Left ventricle myocardium inferior (tissue), 1 donor: ENCODE data around the gene NBEA. TPM values are rescaled to one million over a fixed set of nuclear protein-coding genes. Genes with fewer than 3 reads are reported as not detected.

ENCODE experiments used
- DNase-seq: peaks from one replicate; pipeline ENCODE4 v3.0.0-alpha.2; 2020
- H3K27ac ChIP-seq: fragments of 200-600 bp; replicated peaks from 2 replicates; pipeline ENCODE4 v1.8.0; 2021
- H3K27me3 ChIP-seq: fragments of 200-600 bp; 2 replicates; pipeline ENCODE4 v1.8.0; 2021; ENCODE audit warnings: low read depth
- H3K36me3 ChIP-seq: fragments of 200-600 bp; 2 replicates; pipeline ENCODE4 v1.8.0; 2021
- H3K4me1 ChIP-seq: fragments of 200-600 bp; 2 replicates; pipeline ENCODE4 v1.8.0; 2021
- H3K4me3 ChIP-seq: fragments of 200-600 bp; 2 replicates; pipeline ENCODE4 v1.8.0; 2021; ENCODE audit warnings: mild to moderate bottlenecking, moderate library complexity
- H3K9me3 ChIP-seq: fragments of 200-600 bp; replicated peaks from 2 replicates; pipeline ENCODE4 v1.8.0; 2021
- intact Hi-C: fragments of 100-400 bp; cut with micrococcal nuclease; formaldehyde crosslinking; loops from one replicate; pipeline ENCODE4 v1.11.0; 2022
- total RNA-seq: library from RNA; stranded (reverse); fragmentation: NEBNext Ultra II Directional; extraction: Animal tissue kit (Norgen Biotek cat#: 25700); gene quantifications from one replicate; pipeline ENCODE4 v1.2.1, GENCODE V29; 2021
- TF ChIP-seq, protein P1 (sequence below): fragments of 200-600 bp; IDR thresholded peaks from 2 replicates; pipeline ENCODE4 v1.8.0; 2021; ENCODE audit warnings: antibody characterized with exemption, mild to moderate bottlenecking, borderline replicate concordance
- donor health status: DM: no; HTN: yes; CAD: no; lungs with severe emphysema.

The NBEA gene
- total RNA-seq, 1 donor from 2014 or later = 21.0 TPM

DNA sequence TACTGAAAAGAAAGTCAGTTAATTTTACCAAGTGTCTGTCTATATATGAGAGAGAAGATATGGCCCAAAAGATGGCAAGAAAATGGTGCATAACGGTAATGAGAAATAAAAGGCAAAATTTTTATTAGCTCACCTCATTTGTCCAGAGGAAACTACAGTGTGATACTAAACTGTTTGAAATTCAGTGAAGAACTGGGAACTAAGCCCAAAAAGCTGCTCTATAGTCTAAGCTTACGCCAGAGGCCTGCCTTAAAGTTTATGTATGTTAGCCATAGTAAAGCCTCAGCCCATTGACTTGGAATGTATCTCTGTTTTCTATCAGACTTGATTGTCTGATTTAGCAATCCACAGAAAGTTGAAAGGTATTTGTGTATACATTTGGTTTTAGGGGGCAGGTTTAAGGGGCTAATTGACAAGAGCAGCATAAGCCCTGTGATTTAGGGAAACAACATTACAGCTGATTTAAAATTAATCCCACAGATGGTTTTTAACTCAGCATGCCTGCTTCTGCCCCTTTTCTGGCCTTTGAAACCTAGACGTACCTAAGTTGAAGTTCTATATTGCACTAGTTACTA is 625.4 kb downstream of the NBEA start:
- Histone ChIP-seq H3K4me3 (no peak overlapping the region), H3K27me3 (no peaks in the 10 kb centered on the region), H3K9me3 (no peaks in the 10 kb centered on the region), H3K4me1 (no peaks in the 10 kb centered on the region), H3K36me3 (peaks cover 12% of the 10 kb centered on the region), H3K27ac (no peak overlapping the region)
- TF ChIP-seq, protein P1, sequence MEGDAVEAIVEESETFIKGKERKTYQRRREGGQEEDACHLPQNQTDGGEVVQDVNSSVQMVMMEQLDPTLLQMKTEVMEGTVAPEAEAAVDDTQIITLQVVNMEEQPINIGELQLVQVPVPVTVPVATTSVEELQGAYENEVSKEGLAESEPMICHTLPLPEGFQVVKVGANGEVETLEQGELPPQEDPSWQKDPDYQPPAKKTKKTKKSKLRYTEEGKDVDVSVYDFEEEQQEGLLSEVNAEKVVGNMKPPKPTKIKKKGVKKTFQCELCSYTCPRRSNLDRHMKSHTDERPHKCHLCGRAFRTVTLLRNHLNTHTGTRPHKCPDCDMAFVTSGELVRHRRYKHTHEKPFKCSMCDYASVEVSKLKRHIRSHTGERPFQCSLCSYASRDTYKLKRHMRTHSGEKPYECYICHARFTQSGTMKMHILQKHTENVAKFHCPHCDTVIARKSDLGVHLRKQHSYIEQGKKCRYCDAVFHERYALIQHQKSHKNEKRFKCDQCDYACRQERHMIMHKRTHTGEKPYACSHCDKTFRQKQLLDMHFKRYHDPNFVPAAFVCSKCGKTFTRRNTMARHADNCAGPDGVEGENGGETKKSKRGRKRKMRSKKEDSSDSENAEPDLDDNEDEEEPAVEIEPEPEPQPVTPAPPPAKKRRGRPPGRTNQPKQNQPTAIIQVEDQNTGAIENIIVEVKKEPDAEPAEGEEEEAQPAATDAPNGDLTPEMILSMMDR = no peak
- DNase-seq = no peak
- intact Hi-C loops = no loop called here

DNA sequence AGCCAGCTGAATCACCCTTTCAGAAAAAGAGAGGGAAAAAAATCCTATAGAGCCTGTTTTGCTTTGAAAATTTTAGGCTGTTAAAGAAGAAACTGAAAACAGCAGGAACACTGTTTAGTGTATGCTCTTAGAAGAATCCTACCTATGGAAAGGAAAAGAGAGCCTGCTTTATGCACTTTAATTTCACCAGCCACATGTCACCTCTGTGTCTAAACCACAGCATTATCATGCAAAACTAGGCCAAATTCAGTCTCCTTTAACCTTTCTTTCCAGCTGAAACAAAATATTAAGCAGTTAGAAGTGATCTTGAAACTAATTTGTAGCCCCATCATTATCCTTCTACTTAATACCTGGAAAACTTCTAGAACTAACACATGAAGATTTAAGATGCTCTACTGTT is 631.6 kb downstream of the NBEA start:
- Histone ChIP-seq H3K36me3 (no peaks in the 10 kb centered on the region), H3K9me3 (no peaks in the 10 kb centered on the region), H3K4me3 (no peak overlapping the region), H3K27ac (no peak overlapping the region), H3K27me3 (no peaks in the 10 kb centered on the region), H3K4me1 (no peaks in the 10 kb centered on the region)
- DNase-seq = no peak
- TF ChIP-seq, protein P1 = no peak
- intact Hi-C loops = no loop called here

DNA sequence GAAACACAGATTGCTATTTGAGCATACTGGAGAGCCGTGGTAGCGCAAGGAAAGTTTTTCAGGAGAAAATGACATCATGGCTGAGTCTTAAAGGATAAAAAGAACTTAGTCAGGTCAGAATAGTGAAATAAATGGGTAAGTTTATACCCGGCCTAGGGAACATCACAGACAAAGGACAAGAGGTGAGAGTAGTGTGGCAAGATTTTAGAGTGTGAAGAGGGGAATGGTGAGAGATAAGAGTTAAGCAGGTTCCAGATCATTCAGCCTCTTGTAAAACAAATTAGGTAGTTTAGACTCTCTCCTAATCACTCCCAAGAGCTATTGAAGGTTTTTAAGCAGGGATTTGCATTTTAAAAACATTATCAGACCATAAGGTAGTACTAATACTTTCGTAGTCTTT is 650.4 kb downstream of the NBEA start:
- Histone ChIP-seq H3K4me1 (no peaks in the 10 kb centered on the region), H3K9me3 (no peaks in the 10 kb centered on the region), H3K36me3 (no peaks in the 10 kb centered on the region), H3K27me3 (no peaks in the 10 kb centered on the region), H3K27ac (no peak overlapping the region), H3K4me3 (no peak overlapping the region)
- intact Hi-C loops = no loop called here
- TF ChIP-seq, protein P1 = no peak
- no peak for DNase-seq

DNA sequence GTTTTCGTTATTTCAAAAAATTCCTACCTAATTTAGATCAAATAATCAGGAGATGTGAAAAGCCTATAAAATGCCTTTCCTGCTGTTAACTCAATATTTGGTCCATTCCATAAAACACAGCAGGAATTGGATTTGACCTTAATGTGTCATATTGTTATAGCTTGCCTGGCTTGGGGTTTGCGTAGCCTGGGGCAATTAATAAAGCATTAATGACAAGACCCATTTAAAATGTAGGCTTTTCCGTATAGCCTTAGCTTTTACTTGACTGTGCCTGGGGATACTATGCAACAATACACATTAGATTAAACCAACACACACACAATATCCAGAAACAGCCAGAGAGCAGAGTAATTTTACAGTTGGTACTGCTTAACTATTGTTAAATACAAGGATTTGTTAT is 651.6 kb downstream of the NBEA start:
- H3K36me3 ChIP-seq = no peaks in the 10 kb centered on the region
- H3K4me3 ChIP-seq = no peak overlapping the region
- H3K4me1 ChIP-seq = peaks cover 10% of the 10 kb centered on the region
- TF ChIP-seq, protein P1 = no peak
- no peak for DNase-seq
- intact Hi-C loops = no loop called here
- H3K9me3 ChIP-seq = no peaks in the 10 kb centered on the region
- no peak overlapping the region for H3K27ac ChIP-seq
- H3K27me3 ChIP-seq = no peaks in the 10 kb centered on the region

DNA sequence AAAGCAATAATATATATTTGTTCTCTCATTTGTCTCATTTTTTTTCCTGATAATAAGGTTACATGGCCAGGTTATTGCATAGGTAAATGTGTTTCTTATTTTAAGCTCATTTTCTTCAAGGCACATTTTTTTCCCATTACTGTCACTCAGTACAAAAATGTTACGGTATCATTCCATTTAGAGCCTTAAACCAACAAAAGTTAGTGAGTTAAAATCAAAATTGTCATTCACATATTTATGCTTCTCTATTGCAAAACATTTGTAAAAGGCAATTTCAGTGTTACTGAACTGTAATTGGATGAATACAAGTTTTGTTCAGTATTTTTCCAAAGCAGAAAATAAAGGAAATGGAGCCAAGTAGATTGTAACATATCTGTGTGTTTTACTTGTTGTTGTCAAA is 652.0 kb downstream of the NBEA start:
- no peak for DNase-seq
- intact Hi-C loops = no loop called here
- H3K27me3 ChIP-seq = no peaks in the 10 kb centered on the region
- no peaks in the 10 kb centered on the region for H3K36me3 ChIP-seq
- H3K4me3 ChIP-seq = no peak overlapping the region
- TF ChIP-seq, protein P1 = no peak
- H3K9me3 ChIP-seq = no peaks in the 10 kb centered on the region
- H3K4me1 ChIP-seq = peaks cover 15% of the 10 kb centered on the region
- no peak overlapping the region for H3K27ac ChIP-seq
